Ishikawa (cell line): ENCODE data around the gene CCR5AS.

Source experiments
- EGR1 ChIP-seq: IDR thresholded peaks from 2 replicates; pipeline ENCODE4 v1.6.1; 2012
- EP300 ChIP-seq: IDR thresholded peaks from 2 replicates; pipeline ENCODE4 v1.6.1; 2012; ENCODE audit warnings: borderline replicate concordance
- TEAD4 ChIP-seq: IDR thresholded peaks from 2 replicates; pipeline ENCODE4 v1.6.1; 2012
- TF ChIP-seq, protein P1 (sequence below): IDR thresholded peaks from 2 replicates; pipeline ENCODE4 v1.6.1; 2012
- TF ChIP-seq, protein P2 (sequence below): IDR thresholded peaks from 2 replicates; pipeline ENCODE4 v1.6.1; 2012; ENCODE audit warnings: low read depth, mild to moderate bottlenecking

DNA sequence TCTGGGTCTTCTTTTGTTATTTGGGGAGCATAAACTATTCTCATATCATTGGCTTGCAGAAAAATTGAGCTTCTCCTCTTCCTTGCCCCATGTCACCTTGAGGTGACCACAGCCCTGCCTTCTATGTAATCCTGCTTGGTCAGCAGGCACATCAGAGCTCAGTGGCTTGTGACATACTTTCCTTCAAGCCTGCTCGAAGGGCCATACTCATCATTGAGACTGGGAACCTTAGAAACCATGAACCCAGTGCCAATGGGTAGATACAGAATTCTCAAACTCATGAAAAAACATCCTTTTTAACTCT is 56.7 kb downstream of the CCR5AS start:
- TF ChIP-seq EP300, result no peak
- TF ChIP-seq EGR1, result no peak
- TF ChIP-seq, protein P1, sequence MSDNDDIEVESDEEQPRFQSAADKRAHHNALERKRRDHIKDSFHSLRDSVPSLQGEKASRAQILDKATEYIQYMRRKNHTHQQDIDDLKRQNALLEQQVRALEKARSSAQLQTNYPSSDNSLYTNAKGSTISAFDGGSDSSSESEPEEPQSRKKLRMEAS, result no peak
- TF ChIP-seq, protein P2, sequence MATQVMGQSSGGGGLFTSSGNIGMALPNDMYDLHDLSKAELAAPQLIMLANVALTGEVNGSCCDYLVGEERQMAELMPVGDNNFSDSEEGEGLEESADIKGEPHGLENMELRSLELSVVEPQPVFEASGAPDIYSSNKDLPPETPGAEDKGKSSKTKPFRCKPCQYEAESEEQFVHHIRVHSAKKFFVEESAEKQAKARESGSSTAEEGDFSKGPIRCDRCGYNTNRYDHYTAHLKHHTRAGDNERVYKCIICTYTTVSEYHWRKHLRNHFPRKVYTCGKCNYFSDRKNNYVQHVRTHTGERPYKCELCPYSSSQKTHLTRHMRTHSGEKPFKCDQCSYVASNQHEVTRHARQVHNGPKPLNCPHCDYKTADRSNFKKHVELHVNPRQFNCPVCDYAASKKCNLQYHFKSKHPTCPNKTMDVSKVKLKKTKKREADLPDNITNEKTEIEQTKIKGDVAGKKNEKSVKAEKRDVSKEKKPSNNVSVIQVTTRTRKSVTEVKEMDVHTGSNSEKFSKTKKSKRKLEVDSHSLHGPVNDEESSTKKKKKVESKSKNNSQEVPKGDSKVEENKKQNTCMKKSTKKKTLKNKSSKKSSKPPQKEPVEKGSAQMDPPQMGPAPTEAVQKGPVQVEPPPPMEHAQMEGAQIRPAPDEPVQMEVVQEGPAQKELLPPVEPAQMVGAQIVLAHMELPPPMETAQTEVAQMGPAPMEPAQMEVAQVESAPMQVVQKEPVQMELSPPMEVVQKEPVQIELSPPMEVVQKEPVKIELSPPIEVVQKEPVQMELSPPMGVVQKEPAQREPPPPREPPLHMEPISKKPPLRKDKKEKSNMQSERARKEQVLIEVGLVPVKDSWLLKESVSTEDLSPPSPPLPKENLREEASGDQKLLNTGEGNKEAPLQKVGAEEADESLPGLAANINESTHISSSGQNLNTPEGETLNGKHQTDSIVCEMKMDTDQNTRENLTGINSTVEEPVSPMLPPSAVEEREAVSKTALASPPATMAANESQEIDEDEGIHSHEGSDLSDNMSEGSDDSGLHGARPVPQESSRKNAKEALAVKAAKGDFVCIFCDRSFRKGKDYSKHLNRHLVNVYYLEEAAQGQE, result no peak
- no peak for TF ChIP-seq TEAD4
